D721Med (cell line): Measurements from ENCODE around the gene BRMS1.

Experiments used
- DNase-seq: peaks from one replicate; pipeline ENCODE4 v3.0.0; 2011; ENCODE audit warnings: low spot score; ENCODE audit not compliant: insufficient read length
- FAIRE-seq: peaks from 2 replicates; lab custom pipeline; 2011; peaks lifted over from hg19 to GRCh38; lab: Jason Lieb, UNC
- TF ChIP-seq, protein P1 (sequence below): IDR thresholded peaks from 2 replicates; pipeline ENCODE4 v1.5.1; 2012; ENCODE audit warnings: mild to moderate bottlenecking, control low read depth; ENCODE audit not compliant: insufficient read depth; ENCODE audit errors: missing control alignments

The BRMS1 gene

GRCh38 chr11:66343176-66343575, 1.7 kb downstream of the BRMS1 start:
- TF ChIP-seq, protein P1, sequence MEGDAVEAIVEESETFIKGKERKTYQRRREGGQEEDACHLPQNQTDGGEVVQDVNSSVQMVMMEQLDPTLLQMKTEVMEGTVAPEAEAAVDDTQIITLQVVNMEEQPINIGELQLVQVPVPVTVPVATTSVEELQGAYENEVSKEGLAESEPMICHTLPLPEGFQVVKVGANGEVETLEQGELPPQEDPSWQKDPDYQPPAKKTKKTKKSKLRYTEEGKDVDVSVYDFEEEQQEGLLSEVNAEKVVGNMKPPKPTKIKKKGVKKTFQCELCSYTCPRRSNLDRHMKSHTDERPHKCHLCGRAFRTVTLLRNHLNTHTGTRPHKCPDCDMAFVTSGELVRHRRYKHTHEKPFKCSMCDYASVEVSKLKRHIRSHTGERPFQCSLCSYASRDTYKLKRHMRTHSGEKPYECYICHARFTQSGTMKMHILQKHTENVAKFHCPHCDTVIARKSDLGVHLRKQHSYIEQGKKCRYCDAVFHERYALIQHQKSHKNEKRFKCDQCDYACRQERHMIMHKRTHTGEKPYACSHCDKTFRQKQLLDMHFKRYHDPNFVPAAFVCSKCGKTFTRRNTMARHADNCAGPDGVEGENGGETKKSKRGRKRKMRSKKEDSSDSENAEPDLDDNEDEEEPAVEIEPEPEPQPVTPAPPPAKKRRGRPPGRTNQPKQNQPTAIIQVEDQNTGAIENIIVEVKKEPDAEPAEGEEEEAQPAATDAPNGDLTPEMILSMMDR: no peak
- FAIRE-seq: no peak

GRCh38 chr11:66341502-66342126, 3.3 kb downstream of the BRMS1 start:
- TF ChIP-seq, protein P1: no peak
- DNase-seq: no peak
- FAIRE-seq: no peak

More at GRCh38 chr11:66343176-66343575, 1.7 kb downstream of the BRMS1 start:
- DNase-seq: no peak

DNA sequence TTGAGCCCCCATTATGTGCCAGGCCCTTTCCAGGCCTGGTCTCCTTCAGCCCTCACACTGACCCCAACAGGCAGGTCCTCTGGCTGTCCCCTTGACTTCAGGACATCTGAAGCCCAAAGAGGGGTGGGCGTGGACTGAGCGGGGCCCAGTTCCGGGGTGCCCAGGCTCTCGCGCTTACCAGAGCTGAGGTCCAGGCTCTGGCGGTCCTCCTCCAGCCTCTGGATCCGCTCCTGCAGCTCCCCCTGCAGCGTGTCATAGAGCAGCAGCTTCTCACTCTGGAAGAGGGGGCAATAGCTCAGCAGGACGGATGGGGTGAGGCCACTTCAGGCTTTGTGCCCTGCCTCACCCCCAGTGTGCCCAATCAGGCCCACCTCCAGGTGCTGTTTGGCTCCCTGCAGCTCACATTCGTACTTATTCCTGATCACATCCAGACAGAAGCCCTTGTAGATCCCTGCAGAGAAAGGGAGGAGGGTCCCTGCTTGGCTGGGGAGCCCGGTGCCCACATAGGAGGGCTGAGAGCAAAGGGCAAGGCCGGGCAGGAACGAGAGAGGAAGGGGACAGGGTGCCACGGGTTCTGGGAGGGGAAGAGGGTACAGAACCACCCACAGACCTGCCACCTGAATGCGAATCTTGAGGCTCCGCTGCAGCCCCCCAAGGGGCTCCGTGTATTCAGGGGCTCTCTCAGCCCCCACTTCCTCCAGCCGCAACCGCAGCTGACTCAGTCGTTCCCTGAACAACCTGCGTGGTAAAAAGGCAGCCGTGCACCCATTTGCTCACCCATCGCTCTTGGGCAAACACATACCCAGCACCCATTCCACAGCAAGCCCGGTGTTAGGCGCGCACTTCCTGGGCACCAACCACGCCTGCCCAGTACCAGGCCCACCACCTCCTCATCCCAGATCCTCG, 4.1 kb downstream of the BRMS1 start:
- FAIRE-seq: no peak
- TF ChIP-seq, protein P1: no peak
- no peak for DNase-seq

- no peak for FAIRE-seq
- TF ChIP-seq, protein P1: no peak
- no peak for DNase-seq
Observed at GRCh38 chr11:66339686-66340483, 5.0 kb downstream of the BRMS1 start.

DNA sequence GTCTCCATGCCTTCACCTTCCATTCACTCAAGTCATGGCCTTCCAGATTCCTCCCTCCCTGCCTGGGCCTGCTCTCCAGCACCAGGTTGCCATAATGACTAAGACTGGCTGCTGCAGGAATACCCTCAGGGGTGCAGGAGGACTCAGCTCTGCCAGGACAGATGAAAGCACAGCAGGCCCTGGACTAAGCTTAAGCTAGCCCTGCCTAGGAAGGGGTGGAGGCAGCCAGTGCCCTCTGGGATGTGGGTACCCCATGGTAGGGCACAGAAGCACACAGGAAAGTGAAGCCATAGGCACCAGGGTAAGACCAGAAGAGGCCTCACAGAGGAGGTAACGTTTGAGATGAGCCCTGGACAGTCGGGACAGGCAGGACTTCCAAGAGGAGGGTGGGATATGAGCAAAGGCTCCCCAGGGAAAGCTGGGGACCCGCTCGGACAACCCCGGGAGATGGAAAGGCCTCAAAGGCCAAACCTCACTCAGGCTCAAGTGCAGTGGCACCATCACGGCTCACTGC, 5.7 kb downstream of the BRMS1 start:
- FAIRE-seq: no peak
- TF ChIP-seq, protein P1: no peak
- DNase-seq: no peak

GRCh38 chr11:66338276-66339161, 6.4 kb downstream of the BRMS1 start:
- TF ChIP-seq, protein P1: no peak
- no peak for DNase-seq
- FAIRE-seq: no peak
